ENCODE measurements around the gene TP53AIP1. TPM values are rescaled to one million over a fixed set of nuclear protein-coding genes. Genes with fewer than 3 reads are reported as not detected.

Gene TP53AIP1
- total RNA-seq, 3 donors from 2014 or later (not counting 1 experiment from before 2014, with no cell fraction given): not detected

DNA sequence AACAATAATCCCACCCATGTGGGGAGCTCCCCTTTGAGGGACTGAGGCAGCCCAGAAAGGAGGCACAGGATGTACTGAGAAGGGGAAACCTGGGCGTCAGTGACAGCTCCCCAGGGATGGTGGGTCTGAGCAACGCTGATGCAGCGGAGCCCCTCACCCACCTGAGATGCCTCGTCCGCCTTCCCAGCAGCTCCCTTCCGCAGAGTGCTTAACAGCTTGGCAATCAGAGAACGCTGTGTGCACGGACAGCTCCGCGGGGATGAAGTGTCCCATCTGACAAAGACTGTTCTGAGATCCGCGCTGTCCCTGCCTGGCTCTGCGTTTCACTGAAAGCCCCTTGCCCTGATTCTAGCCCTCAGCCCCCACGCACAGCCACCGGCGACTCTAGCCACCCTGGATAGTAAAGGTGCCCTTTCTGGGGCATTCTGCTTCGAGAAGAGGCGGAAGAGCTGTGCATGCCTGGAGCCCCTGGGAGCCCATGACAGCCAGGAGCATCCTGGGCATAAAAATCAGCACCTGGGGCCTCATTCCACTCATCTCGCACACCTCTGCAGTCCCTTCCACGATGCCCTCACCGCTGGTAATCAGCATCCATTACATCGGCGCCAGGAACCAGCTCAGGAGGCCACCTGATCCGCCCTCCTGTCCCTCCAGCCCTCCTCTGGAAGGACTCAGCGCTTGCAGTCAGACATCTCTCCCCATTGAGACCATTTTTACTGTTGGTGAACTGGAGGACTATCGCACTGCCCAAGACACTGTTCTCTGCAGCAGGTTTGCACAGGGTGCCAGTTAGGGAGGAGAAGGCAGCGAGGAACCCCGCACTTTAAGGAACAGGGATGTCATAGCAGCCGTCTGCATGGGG, 40.8 kb downstream of the TP53AIP1 start:
- 92% methylated on average over 29 of the region's 29 CpGs for whole genome bisulfite sequencing (ENCODE audit: insufficient coverage)
- Histone ChIP-seq H3K9me3 (ENCODE audit: control insufficient read depth, insufficient read depth, low read length) (no peaks in the 10 kb centered on the region), H3K27ac (ENCODE audit: low read length) (no peak overlapping the region), H3K36me3 (ENCODE audit: control insufficient read depth, insufficient read depth, low read length) (no peaks in the 10 kb centered on the region), H3K4me3 (ENCODE audit: low read length) (no peak overlapping the region), H3K27me3 (ENCODE audit: control insufficient read depth, insufficient read depth, low read length) (peaks cover 14% of the 10 kb centered on the region), H3K4me1 (ENCODE audit: control insufficient read depth, insufficient read depth, low read length) (peaks cover 25% of the 10 kb centered on the region)
- Mint-ChIP-seq H3K9me3 (no peaks in the 10 kb centered on the region), H3K27ac (no peak overlapping the region), H3K4me1 (peaks cover 8 to 27% of the 10 kb centered on the region in 2 donors), H3K4me3 (no peak overlapping the region), H3K27me3 (ENCODE audit: low read depth in 2 of 2) (peaks cover 56 to 78% of the 10 kb centered on the region in 2 donors), H3K36me3 (no peaks in the 10 kb centered on the region)
- intact Hi-C loops (cut with micrococcal nuclease): no loop called here
- ATAC-seq (no peak), DNase-seq (no peak)
- no peak for TF ChIP-seq CTCF (IDR thresholded peaks at IDR 0.05)

DNA sequence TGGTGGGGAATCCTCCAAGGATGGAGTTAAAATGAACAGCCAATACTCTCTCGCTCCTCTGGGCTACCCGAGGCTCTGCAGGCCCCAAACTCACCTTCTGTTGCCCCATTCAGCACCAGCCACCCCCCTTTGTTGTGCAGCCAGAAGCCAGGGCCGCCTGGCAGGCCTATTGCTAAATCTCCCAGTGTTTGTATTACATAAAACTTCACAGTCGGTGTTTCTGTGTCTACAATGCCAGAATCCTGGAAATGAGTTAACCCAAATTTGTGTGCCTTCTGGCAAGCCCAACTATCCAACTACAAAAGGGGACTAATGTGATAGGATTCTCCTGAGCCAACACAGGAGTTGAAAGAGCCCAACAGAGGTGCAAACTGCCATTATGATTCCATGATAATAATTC, 42.2 kb downstream of the TP53AIP1 start:
- Mint-ChIP-seq H3K36me3 (no peaks in the 10 kb centered on the region), H3K4me3 (no peak overlapping the region), H3K27me3 (ENCODE audit: low read depth in 2 of 2) (peaks cover 51 to 75% of the 10 kb centered on the region in 2 donors), H3K27ac (no peak overlapping the region), H3K9me3 (no peaks in the 10 kb centered on the region), H3K4me1 (peaks cover 0 to 17% of the 10 kb centered on the region in 2 donors)
- Histone ChIP-seq H3K36me3 (ENCODE audit: control insufficient read depth, insufficient read depth, low read length) (no peaks in the 10 kb centered on the region), H3K9me3 (ENCODE audit: control insufficient read depth, insufficient read depth, low read length) (no peaks in the 10 kb centered on the region), H3K27me3 (ENCODE audit: control insufficient read depth, insufficient read depth, low read length) (peaks cover 5% of the 10 kb centered on the region), H3K27ac (ENCODE audit: low read length) (no peak overlapping the region), H3K4me1 (ENCODE audit: control insufficient read depth, insufficient read depth, low read length) (peaks cover 14% of the 10 kb centered on the region), H3K4me3 (ENCODE audit: low read length) (no peak overlapping the region)
- 83% methylated on average over 4 of the region's 4 CpGs for WGBS (ENCODE audit: insufficient coverage)
- no peak for TF ChIP-seq CTCF (IDR thresholded peaks at IDR 0.05)
- ATAC-seq (no peak), DNase-seq (no peak)
- intact Hi-C loops (cut with micrococcal nuclease): no loop called here

DNA sequence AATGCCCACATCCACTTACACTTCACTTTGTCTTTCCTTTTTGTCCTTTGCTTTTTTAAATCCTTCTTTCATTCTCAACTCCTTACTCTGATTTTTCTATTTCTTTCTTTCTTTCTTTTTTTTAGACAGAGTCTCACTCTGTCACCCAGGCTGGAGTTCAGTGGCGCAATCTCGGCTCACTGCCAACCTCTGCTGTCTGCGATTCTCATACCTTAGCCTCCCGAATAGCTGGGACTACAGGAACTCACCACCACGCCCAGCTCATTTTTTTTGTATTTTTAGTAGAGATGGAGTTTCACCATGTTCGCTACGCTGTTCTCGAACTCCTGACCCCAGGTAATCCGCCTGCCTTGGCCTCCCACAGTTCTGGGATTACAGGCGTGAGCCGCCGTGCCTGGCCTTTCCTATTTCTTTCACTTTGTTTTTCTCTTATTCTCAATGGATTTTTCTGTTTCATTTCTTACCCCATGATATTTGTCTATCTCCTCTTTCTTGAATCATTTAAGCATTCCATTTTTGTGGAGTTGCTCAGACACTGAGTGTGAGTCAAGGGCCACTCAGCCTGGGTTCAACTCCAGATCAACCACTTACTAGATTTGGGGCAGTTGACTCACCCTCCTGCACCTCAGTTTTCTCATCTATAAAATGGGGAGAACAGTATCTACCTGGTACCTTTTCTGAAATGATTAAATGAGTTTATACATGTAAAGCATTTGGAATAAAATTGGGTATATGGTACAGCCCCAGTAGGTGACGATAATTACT, 43.9 kb downstream of the TP53AIP1 start:
- H3K4me3 ChIP-seq (ENCODE audit: low read length): no peak overlapping the region
- Mint-ChIP-seq H3K27ac (no peak overlapping the region), H3K4me1 (peaks cover 0 to 4% of the 10 kb centered on the region in 2 donors), H3K36me3 (no peaks in the 10 kb centered on the region), H3K27me3 (ENCODE audit: low read depth in 2 of 2) (peaks cover 50 to 73% of the 10 kb centered on the region in 2 donors), H3K9me3 (no peaks in the 10 kb centered on the region), H3K4me3 (no peak overlapping the region)
- no peaks in the 10 kb centered on the region for H3K9me3 ChIP-seq (ENCODE audit: control insufficient read depth, insufficient read depth, low read length)
- H3K27ac ChIP-seq (ENCODE audit: low read length): no peak overlapping the region
- 97% methylated on average over 13 of the region's 13 CpGs for WGBS (ENCODE audit: insufficient coverage)
- no peaks in the 10 kb centered on the region for H3K36me3 ChIP-seq (ENCODE audit: control insufficient read depth, insufficient read depth, low read length)
- TF ChIP-seq CTCF (IDR thresholded peaks at IDR 0.05): no peak
- intact Hi-C loops (cut with micrococcal nuclease): no loop called here
- H3K27me3 ChIP-seq (ENCODE audit: control insufficient read depth, insufficient read depth, low read length): peaks cover 3% of the 10 kb centered on the region
- H3K4me1 ChIP-seq (ENCODE audit: control insufficient read depth, insufficient read depth, low read length): peaks cover 3% of the 10 kb centered on the region
- DNase-seq (no peak), ATAC-seq (no peak)
